RWPE2 (cell line): Measurements from ENCODE around the gene ESR1.
A peak's percentile ranks its signal among the peaks of the same experiment; 100 is the strongest.

ENCODE experiments used
- ATAC-seq: fragments of 200-7000 bp; cut with Tn5 transposase; 3 replicates; pipeline ENCODE4 v1.9.1; 2021; ENCODE audit warnings: low read depth
- DNase-seq: peaks from one replicate; pipeline ENCODE4 v3.0.0-alpha.2; 2020; ENCODE audit warnings: low spot score
- H3K27ac ChIP-seq: fragments of 450-650 bp; 2 replicates; pipeline ENCODE4 v1.5.1; 2017; ENCODE audit warnings: mild to moderate bottlenecking; ENCODE audit not compliant: poor library complexity, severe bottlenecking
- H3K27me3 ChIP-seq: fragments of 250-450 bp; sonication (Bioruptor Pico); 2 replicates; pipeline ENCODE4 v1.5.1; 2021; ENCODE audit warnings: mild to moderate bottlenecking, moderate library complexity; ENCODE audit not compliant: insufficient read depth, poor library complexity, severe bottlenecking
- H3K36me3 ChIP-seq: fragments of 250-450 bp; sonication (Bioruptor Pico); 2 replicates; pipeline ENCODE4 v1.5.1; 2020; ENCODE audit warnings: low read depth, mild to moderate bottlenecking, moderate library complexity
- H3K4me1 ChIP-seq: fragments of 250-450 bp; sonication (Bioruptor Pico); 2 replicates; pipeline ENCODE4 v1.5.1; 2021; ENCODE audit warnings: mild to moderate bottlenecking, moderate library complexity; ENCODE audit not compliant: insufficient read depth, poor library complexity, severe bottlenecking
- H3K4me3 ChIP-seq: fragments of 250-450 bp; sonication (Bioruptor Pico); 2 replicates; pipeline ENCODE4 v1.5.1; 2021; ENCODE audit warnings: mild to moderate bottlenecking, moderate library complexity; ENCODE audit not compliant: severe bottlenecking
- H3K9me3 ChIP-seq: fragments of 250-450 bp; sonication (Bioruptor Pico); 2 replicates; pipeline ENCODE4 v1.5.1; 2021; ENCODE audit warnings: mild to moderate bottlenecking, moderate library complexity; ENCODE audit not compliant: severe bottlenecking
- TF ChIP-seq, protein P1 (sequence below): fragments of 450-650 bp; IDR thresholded peaks from one replicate; pipeline ENCODE4 v1.5.1; 2017; ENCODE audit warnings: mild to moderate bottlenecking, moderate library complexity; ENCODE audit not compliant: poor library complexity, severe bottlenecking

Gene ESR1

DNA sequence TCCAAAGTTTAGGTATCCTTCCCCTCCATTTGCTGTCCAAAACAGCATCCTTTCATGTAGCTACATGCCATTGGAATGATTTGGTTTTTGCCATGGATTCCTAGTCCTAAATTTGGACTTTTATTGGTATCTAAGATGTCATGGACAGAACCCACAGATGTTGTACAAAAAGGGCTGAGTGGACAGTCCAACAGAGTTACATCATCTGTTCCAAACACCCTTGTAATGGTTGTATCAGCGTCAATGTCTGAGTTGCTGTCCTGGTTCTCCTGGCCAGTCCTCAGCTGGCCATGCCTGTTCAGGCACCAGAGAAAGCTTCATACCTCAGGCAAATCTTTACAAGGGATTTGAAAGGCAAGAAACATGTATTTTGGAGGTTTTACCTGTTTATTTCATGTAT, 191.3 kb downstream of the ESR1 start:
- H3K36me3 ChIP-seq: no peaks in the 10 kb centered on the region
- H3K9me3 ChIP-seq: no peaks in the 10 kb centered on the region
- peaks cover 23% of the 10 kb centered on the region for H3K4me1 ChIP-seq
- TF ChIP-seq, protein P1, sequence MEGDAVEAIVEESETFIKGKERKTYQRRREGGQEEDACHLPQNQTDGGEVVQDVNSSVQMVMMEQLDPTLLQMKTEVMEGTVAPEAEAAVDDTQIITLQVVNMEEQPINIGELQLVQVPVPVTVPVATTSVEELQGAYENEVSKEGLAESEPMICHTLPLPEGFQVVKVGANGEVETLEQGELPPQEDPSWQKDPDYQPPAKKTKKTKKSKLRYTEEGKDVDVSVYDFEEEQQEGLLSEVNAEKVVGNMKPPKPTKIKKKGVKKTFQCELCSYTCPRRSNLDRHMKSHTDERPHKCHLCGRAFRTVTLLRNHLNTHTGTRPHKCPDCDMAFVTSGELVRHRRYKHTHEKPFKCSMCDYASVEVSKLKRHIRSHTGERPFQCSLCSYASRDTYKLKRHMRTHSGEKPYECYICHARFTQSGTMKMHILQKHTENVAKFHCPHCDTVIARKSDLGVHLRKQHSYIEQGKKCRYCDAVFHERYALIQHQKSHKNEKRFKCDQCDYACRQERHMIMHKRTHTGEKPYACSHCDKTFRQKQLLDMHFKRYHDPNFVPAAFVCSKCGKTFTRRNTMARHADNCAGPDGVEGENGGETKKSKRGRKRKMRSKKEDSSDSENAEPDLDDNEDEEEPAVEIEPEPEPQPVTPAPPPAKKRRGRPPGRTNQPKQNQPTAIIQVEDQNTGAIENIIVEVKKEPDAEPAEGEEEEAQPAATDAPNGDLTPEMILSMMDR: no peak
- no peak for DNase-seq
- H3K27ac ChIP-seq: peak overlapping the region; percentile 51
- H3K27me3 ChIP-seq: no peaks in the 10 kb centered on the region
- ATAC-seq: no peak
- no peak overlapping the region for H3K4me3 ChIP-seq

DNA sequence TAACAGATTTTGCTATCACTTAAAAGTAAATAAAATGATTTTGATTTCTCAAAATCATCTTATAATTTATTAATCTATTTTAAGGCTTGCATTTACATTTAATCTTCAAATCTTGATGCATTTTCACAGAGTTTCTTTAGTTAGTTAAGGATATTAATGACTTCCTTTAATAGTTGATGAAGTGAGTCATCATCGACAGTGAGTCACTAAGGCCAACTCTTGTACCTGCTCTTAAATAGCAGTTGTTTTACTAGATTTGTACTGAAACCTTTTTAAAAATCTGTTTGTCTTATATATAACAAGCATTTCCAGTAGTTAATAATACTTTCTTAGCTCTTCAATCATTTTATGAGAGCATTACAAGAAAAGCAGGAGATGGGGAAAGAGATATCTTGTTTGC, 191.7 kb downstream of the ESR1 start:
- no peak overlapping the region for H3K4me3 ChIP-seq
- no peaks in the 10 kb centered on the region for H3K36me3 ChIP-seq
- ATAC-seq (peak; percentile 80), DNase-seq (no peak)
- H3K4me1 ChIP-seq: peaks cover 23% of the 10 kb centered on the region
- peak overlapping the region; percentile 51 for H3K27ac ChIP-seq
- TF ChIP-seq, protein P1: no peak
- H3K9me3 ChIP-seq: no peaks in the 10 kb centered on the region
- H3K27me3 ChIP-seq: no peaks in the 10 kb centered on the region

DNA sequence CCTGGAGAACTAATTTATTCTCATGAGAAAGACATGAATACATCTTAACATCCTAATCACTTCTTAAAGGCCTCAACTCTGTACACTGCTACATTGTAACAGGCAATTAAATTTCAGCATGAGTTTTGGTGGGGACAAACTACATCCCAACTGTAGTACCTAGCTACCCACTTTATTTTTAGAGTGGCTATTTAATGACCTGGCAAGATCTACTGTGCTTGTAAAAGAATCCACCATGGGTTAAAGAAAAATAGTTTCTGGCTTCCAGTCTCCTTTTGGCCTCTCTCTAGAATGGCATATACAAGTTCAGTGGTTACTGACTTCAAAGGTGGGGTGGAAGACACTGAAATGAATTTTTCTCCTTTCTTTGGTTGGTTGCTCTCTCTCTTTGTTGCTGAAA, 193.9 kb downstream of the ESR1 start:
- TF ChIP-seq, protein P1: no peak
- no peak overlapping the region for H3K27ac ChIP-seq
- ATAC-seq: no peak
- H3K4me1 ChIP-seq: peaks cover 23% of the 10 kb centered on the region
- DNase-seq: no peak
- no peaks in the 10 kb centered on the region for H3K9me3 ChIP-seq
- no peaks in the 10 kb centered on the region for H3K27me3 ChIP-seq
- no peak overlapping the region for H3K4me3 ChIP-seq
- H3K36me3 ChIP-seq: no peaks in the 10 kb centered on the region

GRCh38 chr6:152002306-152002705, 194.8 kb downstream of the ESR1 start:
- DNase-seq (no peak), ATAC-seq (no peak)
- no peaks in the 10 kb centered on the region for H3K36me3 ChIP-seq

GRCh38 chr6:152004036-152004566, 196.6 kb downstream of the ESR1 start:
- Histone ChIP-seq H3K4me1 (peaks cover 11% of the 10 kb centered on the region), H3K36me3 (no peaks in the 10 kb centered on the region), H3K9me3 (no peaks in the 10 kb centered on the region), H3K4me3 (no peak overlapping the region), H3K27ac (no peak overlapping the region), H3K27me3 (no peaks in the 10 kb centered on the region)
- TF ChIP-seq, protein P1: no peak
- DNase-seq (no peak), ATAC-seq (no peak)

More at GRCh38 chr6:152002306-152002705, 194.8 kb downstream of the ESR1 start:
- Histone ChIP-seq H3K4me3 (no peak overlapping the region), H3K4me1 (peaks cover 23% of the 10 kb centered on the region), H3K27ac (no peak overlapping the region), H3K27me3 (no peaks in the 10 kb centered on the region), H3K9me3 (no peaks in the 10 kb centered on the region)
- TF ChIP-seq, protein P1: no peak
